ENCODE measurements around the gene ULBP2.
"Not testable (repeated sequence)": the region's sequence is repeated elsewhere in the genome, so short reads cannot be mapped to it uniquely, and the experiment has no call there.

ULBP2 gene

GRCh38 chr6:149974825-149975224, 33.0 kb downstream of the ULBP2 start:
- no peak for DNase-seq

GRCh38 chr6:149975400-149975799, 33.6 kb downstream of the ULBP2 start:
- DNase-seq = no peak

GRCh38 chr6:149977221-149977620, 35.4 kb downstream of the ULBP2 start:
- no peak for DNase-seq

GRCh38 chr6:149978610-149979009, 36.8 kb downstream of the ULBP2 start:
- no peak for DNase-seq

GRCh38 chr6:149979293-149979692, 37.5 kb downstream of the ULBP2 start:
- DNase-seq = no peak

GRCh38 chr6:149983145-149983544, 41.3 kb downstream of the ULBP2 start:
- DNase-seq = no peak

GRCh38 chr6:149984773-149985172, 43.0 kb downstream of the ULBP2 start:
- DNase-seq = no peak

GRCh38 chr6:149985481-149985937, 43.7 kb downstream of the ULBP2 start:
- no peak for DNase-seq

GRCh38 chr6:149987602-149988107, 45.8 kb downstream of the ULBP2 start:
- no peak for DNase-seq

GRCh38 chr6:149988550-149989346, 46.9 kb downstream of the ULBP2 start:
- no peak for DNase-seq

GRCh38 chr6:149990212-149990660, 48.4 kb downstream of the ULBP2 start:
- no peak for DNase-seq

GRCh38 chr6:149990661-149991471, 49.1 kb downstream of the ULBP2 start:
- no peak for DNase-seq

GRCh38 chr6:149991472-149991795, 49.6 kb downstream of the ULBP2 start:
- DNase-seq = not testable (repeated sequence)

GRCh38 chr6:149991838-149992237, 50.0 kb downstream of the ULBP2 start:
- no peak for DNase-seq

- DNase-seq = no peak
Measured at GRCh38 chr6:149995235-149995750, 53.5 kb downstream of the ULBP2 start.

GRCh38 chr6:149995971-149996370, 54.2 kb downstream of the ULBP2 start:
- no peak for DNase-seq
